Measurements from ENCODE around the gene ASB8.
"Not testable (repeated sequence)": the region's sequence is repeated elsewhere in the genome, so short reads cannot be mapped to it uniquely, and the experiment has no call there.

The ASB8 gene

GRCh38 chr12:48128800-48129199 lies 28.5 kb downstream of the ASB8 start:
- DNase-seq (ENCODE audit: low read depth) = no peak
- TF ChIP-seq CTCF (conservative IDR thresholded peaks at IDR 0.05; ENCODE audit: control insufficient read depth, insufficient read depth, low read depth, low read length) = no peak

DNA sequence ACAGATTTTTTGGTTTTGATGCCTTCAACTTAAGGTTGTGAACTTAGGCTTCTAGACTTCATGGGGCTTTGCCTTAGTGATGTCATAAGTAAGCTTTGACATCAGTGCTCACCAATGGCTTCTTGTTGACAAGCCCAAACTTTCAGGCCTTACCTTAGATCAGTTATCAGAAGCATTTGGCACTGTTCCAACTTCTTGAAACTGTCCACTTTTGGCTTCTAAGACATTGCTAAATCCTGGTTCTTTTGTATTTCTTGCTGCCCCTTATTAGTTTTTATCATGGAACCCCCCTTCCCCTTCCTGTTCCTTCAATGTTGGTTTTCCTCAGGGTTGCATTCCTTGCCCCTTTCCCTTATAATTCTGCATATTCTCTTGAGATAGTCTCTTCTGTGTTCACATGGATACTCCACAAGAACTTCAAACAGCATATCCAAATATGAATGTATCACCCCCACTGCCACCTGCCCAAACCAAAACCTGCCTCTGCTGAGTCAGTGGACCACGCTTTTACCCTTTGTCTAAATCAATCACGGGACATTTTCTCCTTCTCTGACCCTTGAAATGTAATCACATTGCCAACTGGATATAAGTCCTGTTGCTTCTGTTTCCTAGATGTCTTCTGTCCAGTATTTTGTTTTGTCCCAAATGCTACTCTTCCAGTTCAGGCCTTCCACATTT lies 30.2 kb downstream of the ASB8 start:
- no peak for TF ChIP-seq CTCF (conservative IDR thresholded peaks at IDR 0.05; ENCODE audit: control insufficient read depth, insufficient read depth, low read depth, low read length)
- H3K4me3 ChIP-seq (ENCODE audit: control insufficient read depth, low read depth, low read length) = no peak overlapping the region
- DNase-seq (ENCODE audit: low read depth) = no peak

More at GRCh38 chr12:48128800-48129199, 28.5 kb downstream of the ASB8 start:
- H3K4me3 ChIP-seq (ENCODE audit: control insufficient read depth, low read depth, low read length) = no peak overlapping the region

GRCh38 chr12:48125985-48126384 lies 31.3 kb downstream of the ASB8 start:
- H3K4me3 ChIP-seq (ENCODE audit: control insufficient read depth, low read depth, low read length) = no peak overlapping the region
- no peak for TF ChIP-seq CTCF (conservative IDR thresholded peaks at IDR 0.05; ENCODE audit: control insufficient read depth, insufficient read depth, low read depth, low read length)
- no peak for DNase-seq (ENCODE audit: low read depth)

GRCh38 chr12:48125542-48125941 lies 31.8 kb downstream of the ASB8 start:
- not testable (repeated sequence) for H3K4me3 ChIP-seq (ENCODE audit: control insufficient read depth, low read depth, low read length); DNase-seq (ENCODE audit: low read depth)

DNA sequence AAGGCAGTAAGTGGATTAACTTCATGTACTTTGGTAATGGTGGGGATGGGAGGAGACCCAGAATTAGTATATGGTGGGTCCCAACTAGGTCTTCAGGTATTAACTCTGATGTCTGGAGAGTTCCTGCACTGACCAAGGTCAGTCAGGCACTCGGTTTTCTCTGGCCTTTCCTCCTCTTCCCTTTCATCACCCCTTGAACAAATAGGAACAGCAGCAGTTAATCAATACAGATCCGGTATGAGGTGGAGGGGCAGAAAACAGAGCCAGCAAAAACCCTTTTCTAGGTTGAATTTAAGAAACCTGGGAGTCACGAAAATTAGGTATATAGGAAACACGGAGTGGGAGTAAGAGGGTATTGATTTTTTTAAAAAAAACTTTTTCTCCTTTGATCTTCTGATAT lies 34.1 kb downstream of the ASB8 start:
- DNase-seq (ENCODE audit: low read depth) = no peak
- TF ChIP-seq CTCF (conservative IDR thresholded peaks at IDR 0.05; ENCODE audit: control insufficient read depth, insufficient read depth, low read depth, low read length) = no peak
- H3K4me3 ChIP-seq (ENCODE audit: control insufficient read depth, low read depth, low read length) = no peak overlapping the region

DNA sequence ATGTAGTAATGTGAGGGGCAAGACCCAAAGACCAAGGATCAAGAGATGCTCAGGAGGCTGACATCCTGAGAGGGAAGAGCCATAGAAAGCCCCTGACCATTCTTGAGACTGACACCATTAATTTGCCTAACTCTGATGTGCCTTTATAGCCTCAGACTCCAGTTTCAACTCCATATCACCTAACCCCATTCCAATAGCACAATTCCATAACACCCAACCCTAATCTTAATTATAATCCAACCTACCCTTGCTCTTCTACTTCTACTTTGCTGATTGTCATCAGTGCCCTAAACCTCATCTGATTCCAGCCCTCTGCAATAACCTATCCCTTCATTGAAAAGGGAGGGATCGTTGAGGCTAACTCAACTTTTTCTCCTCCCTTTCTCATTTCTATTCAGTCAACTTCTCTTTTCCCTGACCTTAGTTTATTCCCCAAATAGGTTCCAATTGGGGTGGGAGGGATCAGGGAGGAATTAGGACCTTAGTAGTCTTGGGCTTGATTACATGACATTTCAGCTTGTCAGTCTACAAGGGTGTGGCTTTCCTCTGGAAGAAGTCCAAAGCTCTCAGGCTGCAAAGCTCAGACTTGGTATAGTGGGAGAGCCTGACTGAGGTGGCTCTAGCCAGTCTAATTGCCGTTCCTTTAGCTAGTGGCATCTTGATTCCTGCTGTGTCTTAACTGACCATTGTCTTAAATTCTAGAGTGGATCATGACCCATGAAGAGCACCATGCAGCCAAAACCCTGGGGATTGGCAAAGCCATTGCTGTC lies 35.1 kb downstream of the ASB8 start:
- no peak for DNase-seq (ENCODE audit: low read depth)
- TF ChIP-seq CTCF (conservative IDR thresholded peaks at IDR 0.05; ENCODE audit: control insufficient read depth, insufficient read depth, low read depth, low read length) = no peak
- H3K4me3 ChIP-seq (ENCODE audit: control insufficient read depth, low read depth, low read length) = no peak overlapping the region

GRCh38 chr12:48121522-48121921 lies 35.8 kb downstream of the ASB8 start:
- no peak for DNase-seq (ENCODE audit: low read depth)
- H3K4me3 ChIP-seq (ENCODE audit: control insufficient read depth, low read depth, low read length) = no peak overlapping the region
- no peak for TF ChIP-seq CTCF (conservative IDR thresholded peaks at IDR 0.05; ENCODE audit: control insufficient read depth, insufficient read depth, low read depth, low read length)
